IMR-90 (cell line): ENCODE results near the gene SPAG8. TPM values are rescaled to one million over a fixed set of nuclear protein-coding genes. Genes with fewer than 3 reads are reported as not detected.

ENCODE experiments used
- RFX5 ChIP-seq: IDR thresholded peaks from 2 replicates; pipeline ENCODE4 v1.8.0; 2012; ENCODE audit warnings: low read depth, mild to moderate bottlenecking, low read length, moderate library complexity
- USF2 ChIP-seq: fragments of 150-350 bp; IDR thresholded peaks from 2 replicates; pipeline ENCODE4 v1.6.1; 2017; ENCODE audit warnings: mild to moderate bottlenecking, antibody characterized with exemption, low read length, low read depth
- polyA plus RNA-seq, 3 experiments: library from polyadenylated mRNA; depleted of rRNA; stranded (reverse); fragments of >200 nt; gene quantifications; 2 replicates each; pipeline ENCODE4 v1.2.3, GENCODE V29; 2012; ENCODE audit warnings: low replicate concordance in 1 of 3
- total RNA-seq: library from RNA; depleted of rRNA; stranded (reverse); fragments of >200 nt; gene quantifications from 2 replicates; pipeline ENCODE4 v1.2.3, GENCODE V29; 2012

The SPAG8 gene
- total and polyA plus RNA-seq, 2 of the 4 experiments (the other 2 are of a cell fraction), result 0.72 to 0.84 TPM

DNA sequence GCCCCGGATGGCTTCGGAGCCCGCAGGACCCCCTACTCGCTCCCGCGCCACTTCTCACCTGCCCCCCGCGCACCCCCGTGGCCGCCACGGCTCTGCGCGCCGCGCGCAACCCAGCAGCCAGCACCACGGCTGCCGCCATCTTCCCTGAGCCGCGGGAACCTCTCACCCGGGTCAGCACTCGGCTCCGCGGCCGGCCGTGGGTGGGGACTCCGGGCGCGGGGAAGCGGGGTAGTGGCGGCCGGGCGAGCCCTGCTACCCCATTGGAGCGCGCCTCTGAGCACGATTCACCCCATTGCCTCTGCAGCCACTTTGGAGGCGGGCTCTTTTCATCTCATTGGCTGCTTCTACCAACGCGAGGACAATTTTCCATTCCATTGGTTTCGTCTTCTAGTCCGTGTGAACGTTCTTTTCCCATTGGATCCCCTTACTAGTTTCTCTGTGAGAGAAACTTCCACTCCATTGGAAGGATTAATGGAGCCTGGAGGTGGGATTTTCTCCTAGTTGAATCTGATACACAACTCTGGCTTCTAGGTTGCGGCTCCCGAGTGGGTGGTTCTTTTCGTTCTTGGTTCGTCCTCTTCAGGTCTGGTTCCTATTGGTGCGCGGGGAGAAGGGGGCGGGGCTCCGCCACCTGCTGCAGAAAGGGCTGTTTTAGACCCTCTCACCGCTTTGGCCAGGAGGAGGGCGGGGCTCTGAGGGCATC is 2.9 kb upstream of the SPAG8 start, which contains the start of gene HINT2 (continued):
- TF ChIP-seq USF2 (no peak), RFX5 (no peak)
